Thyroid gland (tissue), 4 donors: ENCODE measurements around the gene SLC25A30.

Experiments used
- CTCF ChIP-seq, 6 experiments: fragments of 200-600 bp in 3 of 6; fragments of 450-650 bp in 3 of 6; sonication (generic) in 3 of 6; IDR thresholded peaks; one replicate each; pipeline ENCODE4 v1.5.1; 2016 to 2019; ENCODE audit warnings: antibody characterized with exemption in 6 of 6, mild to moderate bottlenecking in 2 of 6, inconsistent platforms in 1 of 6, moderate library complexity in 1 of 6
- POLR2A ChIP-seq, 2 donors: fragments of 450-650 bp; IDR thresholded peaks; one replicate each; pipeline ENCODE4 v1.6.1; 2017; ENCODE audit warnings: antibody characterized with exemption in 2 of 2, mild to moderate bottlenecking in 2 of 2, moderate library complexity in 1 of 2

- TF ChIP-seq CTCF (IDR thresholded peaks at IDR 0.05) (no peak), POLR2A (IDR thresholded peaks at IDR 0.05) (no peak)
These were observed 26.2 kb downstream of the SLC25A30 start for GRCh38 chr13:45391926-45392325.
